HCT116 (cell line): ENCODE results near the gene POC1A. TPM values are rescaled to one million over a fixed set of nuclear protein-coding genes. Genes with fewer than 3 reads are reported as not detected.

Experiments used
- ATAC-seq: fragments of 200-7000 bp; cut with Tn5 transposase; 2 replicates; pipeline ENCODE4 v1.9.1; 2020; ENCODE audit warnings: mild to moderate bottlenecking, moderate library complexity
- BruUV-seq: library from RNA; stranded (reverse); fragments of 400-500 nt; replicated peaks from 2 replicates; lab custom pipeline; 2021; lab: Mats Ljungman, UMichigan
- CTCF ChIA-PET: fragments of 300-600 bp; sonication (Branson Sonifier 250); formaldehyde crosslinking; loops from one replicate; lab custom pipeline; 2021; ENCODE audit warnings: antibody characterized with exemption; lab: Charles Lee
- POLR2A ChIA-PET: fragments of 300-600, 350-600 bp; sonication (Branson Sonifier 250); formaldehyde crosslinking; loops from one replicate; lab custom pipeline; 2021; ENCODE audit warnings: antibody characterized with exemption; lab: Charles Lee
- RAD21 ChIA-PET, 2 experiments: fragments of 300-600 bp; sonication (Branson Sonifier 250); formaldehyde crosslinking; loops; one replicate each; lab custom pipeline; 2023; ENCODE audit warnings: low total read pairs in 2 of 2; ENCODE audit not compliant: uncharacterized antibody in 2 of 2, unreplicated experiment in 2 of 2, low non-redundant PET in 1 of 2; lab: Charles Lee
- DNase-seq: peaks from one replicate; pipeline ENCODE4 v3.0.0-alpha.2; 2010; ENCODE audit warnings: low read depth, low spot score
- H2AFZ ChIP-seq: fragments of 200-600 bp; shearing (Covaris generic), sonication (generic); 2 replicates; pipeline ENCODE4 v1.6.1; 2017; ENCODE audit warnings: low read depth, mixed run types, mixed read lengths, antibody characterized with exemption, low read length; ENCODE audit not compliant: poor library complexity, severe bottlenecking
- H3K27ac ChIP-seq: 2 replicates; pipeline ENCODE4 v1.5.1; 2012; ENCODE audit warnings: low read depth, low read length
- H3K27me3 ChIP-seq: fragments of 200-600 bp; sonication (generic); 2 replicates; pipeline ENCODE4 v1.6.1; 2016; ENCODE audit warnings: mixed run types, low read length, mixed read lengths; ENCODE audit not compliant: insufficient read depth
- H3K36me3 ChIP-seq, 2 experiments: fragments of 200-500 bp in 1 of 2; fragments of 200-600 bp in 1 of 2; sonication (Bioruptor generic) in 1 of 2; sonication (generic) in 1 of 2; 2 replicates each; pipeline versions ENCODE4 v1.5.1 to v1.6.1; 2014 to 2016; ENCODE audit warnings: low read length in 2 of 2, inconsistent platforms in 1 of 2, mixed read lengths in 1 of 2, mixed run types in 1 of 2; ENCODE audit not compliant: insufficient read depth in 2 of 2, control insufficient read depth in 1 of 2
- H3K4me1 ChIP-seq, 2 experiments: fragments of 200-600 bp in 1 of 2; sonication (generic) in 1 of 2; 2 replicates each; pipeline versions ENCODE4 v1.5.1 to v1.6.1; 2012 to 2017; ENCODE audit warnings: low read length in 2 of 2, inconsistent platforms in 1 of 2, mild to moderate bottlenecking in 1 of 2, mixed read lengths in 1 of 2, mixed run types in 1 of 2, moderate library complexity in 1 of 2; ENCODE audit not compliant: insufficient read depth in 2 of 2, control insufficient read depth in 1 of 2
- H3K4me2 ChIP-seq: fragments of 200-600 bp; sonication (generic); 2 replicates; pipeline ENCODE4 v1.6.1; 2017; ENCODE audit warnings: mixed run types, low read length, mixed read lengths
- H3K4me3 ChIP-seq, 2 experiments: fragments of 200-600 bp in 1 of 2; sonication (generic) in 1 of 2; replicated peaks in 1 of 2; 2 replicates each; pipeline ENCODE4 v1.5.1; 2011 to 2016; ENCODE audit warnings: low read length in 2 of 2, control low read depth in 1 of 2, low read depth in 1 of 2, mild to moderate bottlenecking in 1 of 2, mixed read lengths in 1 of 2, mixed run types in 1 of 2
- H3K79me2 ChIP-seq: fragments of 200-600 bp; sonication (generic); 2 replicates; pipeline ENCODE4 v1.6.1; 2017; ENCODE audit warnings: mild to moderate bottlenecking, mixed run types, low read length, moderate library complexity, mixed read lengths; ENCODE audit not compliant: insufficient read depth
- H3K9ac ChIP-seq: fragments of 200-600 bp; sonication (generic); 2 replicates; pipeline ENCODE4 v1.6.1; 2016; ENCODE audit warnings: low read length, mixed read lengths
- H3K9me2 ChIP-seq: fragments of 200-600 bp; sonication (generic), shearing (Covaris generic); 2 replicates; pipeline ENCODE4 v1.6.1; 2017; ENCODE audit warnings: mixed run types, mild to moderate bottlenecking, moderate library complexity; ENCODE audit not compliant: insufficient read depth
- H3K9me3 ChIP-seq, 2 experiments: fragments of 200-500 bp in 1 of 2; fragments of 200-600 bp in 1 of 2; sonication (Bioruptor generic) in 1 of 2; sonication (generic) in 1 of 2; 2 replicates each; pipeline ENCODE4 v1.6.1; 2014 to 2017; ENCODE audit warnings: low read length in 2 of 2, mixed read lengths in 2 of 2, inconsistent platforms in 1 of 2, low read depth in 1 of 2, mild to moderate bottlenecking in 1 of 2, mixed run types in 1 of 2, moderate library complexity in 1 of 2; ENCODE audit not compliant: control insufficient read depth in 1 of 2, insufficient read depth in 1 of 2
- H4K20me1 ChIP-seq: fragments of 200-600 bp; sonication (generic), shearing (Covaris generic); 2 replicates; pipeline ENCODE4 v1.6.1; 2017; ENCODE audit warnings: mixed run types, mild to moderate bottlenecking, moderate library complexity; ENCODE audit not compliant: insufficient read depth
- ATF3 ChIP-seq: IDR thresholded peaks from 2 replicates; pipeline ENCODE4 v1.6.1; 2012
- CTCF ChIP-seq, 3 experiments: fragments of 200-600 bp in 1 of 3; sonication (generic) in 1 of 3; IDR thresholded peaks in 2 of 3; conservative IDR thresholded peaks in 1 of 3; 2 replicates each; pipeline ENCODE4 v1.5.1; 2012 to 2017; ENCODE audit warnings: low read depth in 2 of 3, low read length in 2 of 3, antibody characterized with exemption in 1 of 3, borderline replicate concordance in 1 of 3, control low read depth in 1 of 3, mild to moderate bottlenecking in 1 of 3, mixed read lengths in 1 of 3, mixed run types in 1 of 3, moderate library complexity in 1 of 3; ENCODE audit not compliant: insufficient read depth in 1 of 3
- EGR1 ChIP-seq: IDR thresholded peaks from 2 replicates; pipeline ENCODE4 v1.6.1; 2012; ENCODE audit warnings: low read depth
- EZH2 ChIP-seq: fragments of 200-600 bp; sonication (generic); IDR thresholded peaks from 2 replicates; pipeline ENCODE4 v1.6.1; 2017; ENCODE audit warnings: antibody characterized with exemption, mixed run types
- EZH2phosphoT487 ChIP-seq: fragments of 200-600 bp; IDR thresholded peaks from 2 replicates; pipeline ENCODE4 v1.6.1; 2018; ENCODE audit warnings: antibody characterized with exemption, borderline replicate concordance
- FOSL1 ChIP-seq: IDR thresholded peaks from 2 replicates; pipeline ENCODE4 v1.6.1; 2012; ENCODE audit warnings: low read depth
- POLR2A ChIP-seq: IDR thresholded peaks from 2 replicates; pipeline ENCODE4 v1.7.0; 2011; ENCODE audit warnings: borderline replicate concordance; ENCODE audit not compliant: insufficient read depth, insufficient read length; ENCODE audit errors: extremely low read depth
- POLR2AphosphoS5 ChIP-seq: IDR thresholded peaks from 2 replicates; pipeline ENCODE4 v1.6.1; 2011; ENCODE audit warnings: mild to moderate bottlenecking, low read depth, low read length, moderate library complexity
- SP1 ChIP-seq: IDR thresholded peaks from 2 replicates; pipeline ENCODE4 v1.6.1; 2012; ENCODE audit warnings: low read depth
- SRF ChIP-seq: IDR thresholded peaks from 2 replicates; pipeline ENCODE4 v1.6.1; 2012; ENCODE audit warnings: low read depth
- TCF7L2 ChIP-seq: IDR thresholded peaks from 2 replicates; pipeline ENCODE4 v1.7.0; 2011; ENCODE audit warnings: borderline replicate concordance, inconsistent platforms; ENCODE audit not compliant: insufficient read depth, insufficient read length; ENCODE audit errors: extremely low read depth
- YY1 ChIP-seq: IDR thresholded peaks from 2 replicates; pipeline ENCODE4 v1.6.1; 2011; ENCODE audit warnings: low read length, low read depth, moderate library complexity, mild to moderate bottlenecking; ENCODE audit not compliant: insufficient replicate concordance; ENCODE audit errors: extremely low read depth
- intact Hi-C: fragments of 100-400 bp; cut with micrococcal nuclease; formaldehyde crosslinking; loops from 2 replicates; pipeline ENCODE4 v1.10.0; 2022
- total RNA-seq: library from RNA; stranded (reverse); gene quantifications from one replicate; pipeline ENCODE4 v1.2.1, GENCODE V29; 2021; ENCODE audit not compliant: unreplicated experiment

The POC1A gene
- total RNA-seq, 1 experiment from 2014 or later: 34.0 TPM

- ChIA-PET RAD21 (no interaction called here), CTCF (no interaction called here), POLR2A (no interaction called here)
- TF ChIP-seq YY1: no peak
- TF ChIP-seq CTCF (IDR thresholded peaks at IDR 0.05 in 2 of 3, conservative IDR thresholded peaks at IDR 0.05 in 1 of 3; ENCODE audit: borderline replicate concordance in 1 of 3, insufficient read depth in 1 of 3, low read depth in 2 of 3, low read length in 2 of 3): no peak
- no peak for TF ChIP-seq ATF3
- TF ChIP-seq EGR1: no peak
- TF ChIP-seq FOSL1: no peak
- TF ChIP-seq SRF: no peak
- TF ChIP-seq EZH2phosphoT487: no peak
- TF ChIP-seq EZH2: no peak
- no peak for TF ChIP-seq SP1
- TF ChIP-seq TCF7L2: no peak
- TF ChIP-seq POLR2AphosphoS5: no peak
- no peak for TF ChIP-seq POLR2A
- ATAC-seq (no peak), DNase-seq (no peak)
- peak overlapping the region; percentile 79 to 89 for H3K4me3 ChIP-seq
- peaks cover 26 to 33% of the 10 kb centered on the region in 2 experiments for H3K36me3 ChIP-seq
- H3K9me2 ChIP-seq: no peaks in the 10 kb centered on the region
- H3K4me1 ChIP-seq: peaks cover 9 to 24% of the 10 kb centered on the region in 2 experiments
- intact Hi-C loops: loop anchor here (2.0 kb wide), 1 partner anchor 44 kb away; the partner anchor contains the start of gene POC1A
- BruUV-seq: TSS peak; percentile 56
- no peaks in the 10 kb centered on the region for H3K27me3 ChIP-seq
- H3K27ac ChIP-seq: peak overlapping the region; percentile 87
- no peak overlapping the region for H2AFZ ChIP-seq
- no peaks in the 10 kb centered on the region for H4K20me1 ChIP-seq
- H3K9ac ChIP-seq: peak overlapping the region; percentile 80
- peaks cover 25% of the 10 kb centered on the region for H3K79me2 ChIP-seq
- peak overlapping the region; percentile 91 for H3K4me2 ChIP-seq
- H3K9me3 ChIP-seq: no peaks in the 10 kb centered on the region
Observed at GRCh38 chr3:52198643-52199608, 44.7 kb upstream of the POC1A start.
